NT2/D1 (cell line): ENCODE measurements around the gene PDE7B.

Source experiments
- YY1 ChIP-seq: IDR thresholded peaks from 2 replicates; pipeline ENCODE4 v1.6.1; 2011; ENCODE audit not compliant: insufficient read length, insufficient read depth
- ZNF274 ChIP-seq: IDR thresholded peaks from 2 replicates; pipeline ENCODE4 v1.6.1; 2011; ENCODE audit warnings: mild to moderate bottlenecking, low read depth, low read length

- TF ChIP-seq ZNF274 (no peak), YY1 (no peak)
These were observed 214.5 kb downstream of the PDE7B start for GRCh38 chr6:136066005-136066404.
